ENCODE data around the gene ACSF3. TPM values are rescaled to one million over a fixed set of nuclear protein-coding genes. Genes with fewer than 3 reads are reported as not detected.
"Not testable (repeated sequence)": the region's sequence is repeated elsewhere in the genome, so short reads cannot be mapped to it uniquely, and the experiment has no call there.

ACSF3 gene
- total RNA-seq, 1 experiment from 2014 or later: 54.9 TPM

DNA sequence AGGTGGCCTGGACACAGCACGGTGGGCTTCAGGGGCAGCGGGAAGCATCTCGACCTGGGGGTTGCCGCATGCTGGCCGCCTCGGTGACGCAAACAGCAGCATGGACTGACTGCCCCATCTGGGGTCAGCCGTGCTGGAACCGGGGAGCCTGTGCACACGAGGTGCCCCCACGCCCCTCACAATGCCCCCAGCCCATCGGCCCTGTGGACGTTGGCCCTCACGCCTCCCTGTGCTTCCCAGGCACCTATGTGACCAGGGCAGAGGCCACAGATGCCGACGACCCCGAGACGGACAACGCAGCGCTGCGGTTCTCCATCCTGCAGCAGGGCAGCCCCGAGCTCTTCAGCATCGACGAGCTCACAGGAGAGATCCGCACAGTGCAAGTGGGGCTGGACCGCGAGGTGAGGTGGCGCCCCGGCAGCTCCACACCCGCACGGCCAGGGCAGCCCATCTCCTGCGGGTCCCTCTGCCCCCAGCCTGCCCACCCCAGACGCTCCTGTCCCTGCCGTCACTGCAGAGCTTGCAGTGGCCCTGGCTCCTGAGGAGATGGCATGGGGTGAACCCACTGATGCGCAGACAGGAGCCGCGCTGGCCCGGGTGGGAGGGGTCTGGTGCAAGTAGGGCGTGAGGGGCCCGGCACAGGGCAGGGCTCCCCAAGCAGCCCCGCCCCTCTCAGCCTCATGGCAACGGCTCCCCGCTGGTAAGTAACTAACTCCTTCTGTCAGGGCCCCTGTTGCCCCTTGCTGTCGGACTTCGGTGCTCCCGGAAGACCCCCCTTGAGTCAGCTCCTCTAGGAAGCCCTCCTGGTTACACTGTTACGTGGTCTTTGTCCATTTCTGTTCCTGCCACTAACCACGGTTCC lies 91.5 kb downstream of the ACSF3 start:
- intact Hi-C loops (cut with micrococcal nuclease; ENCODE audit: unreplicated experiment): no loop called here
- TF ChIP-seq, protein P1, sequence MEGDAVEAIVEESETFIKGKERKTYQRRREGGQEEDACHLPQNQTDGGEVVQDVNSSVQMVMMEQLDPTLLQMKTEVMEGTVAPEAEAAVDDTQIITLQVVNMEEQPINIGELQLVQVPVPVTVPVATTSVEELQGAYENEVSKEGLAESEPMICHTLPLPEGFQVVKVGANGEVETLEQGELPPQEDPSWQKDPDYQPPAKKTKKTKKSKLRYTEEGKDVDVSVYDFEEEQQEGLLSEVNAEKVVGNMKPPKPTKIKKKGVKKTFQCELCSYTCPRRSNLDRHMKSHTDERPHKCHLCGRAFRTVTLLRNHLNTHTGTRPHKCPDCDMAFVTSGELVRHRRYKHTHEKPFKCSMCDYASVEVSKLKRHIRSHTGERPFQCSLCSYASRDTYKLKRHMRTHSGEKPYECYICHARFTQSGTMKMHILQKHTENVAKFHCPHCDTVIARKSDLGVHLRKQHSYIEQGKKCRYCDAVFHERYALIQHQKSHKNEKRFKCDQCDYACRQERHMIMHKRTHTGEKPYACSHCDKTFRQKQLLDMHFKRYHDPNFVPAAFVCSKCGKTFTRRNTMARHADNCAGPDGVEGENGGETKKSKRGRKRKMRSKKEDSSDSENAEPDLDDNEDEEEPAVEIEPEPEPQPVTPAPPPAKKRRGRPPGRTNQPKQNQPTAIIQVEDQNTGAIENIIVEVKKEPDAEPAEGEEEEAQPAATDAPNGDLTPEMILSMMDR (IDR thresholded peaks at IDR 0.05; ENCODE audit: unreplicated experiment): no peak
- Mint-ChIP-seq H3K4me1 (ENCODE audit: low read depth, unreplicated experiment) (no peaks in the 10 kb centered on the region), H3K4me3 (ENCODE audit: low read depth, unreplicated experiment) (no peak overlapping the region), H3K27ac (ENCODE audit: unreplicated experiment) (no peak overlapping the region), H3K27me3 (ENCODE audit: unreplicated experiment) (peaks cover 80% of the 10 kb centered on the region), H3K36me3 (ENCODE audit: insufficient read depth, unreplicated experiment) (peaks cover 15% of the 10 kb centered on the region), H3K9me3 (ENCODE audit: low read depth, unreplicated experiment) (no peaks in the 10 kb centered on the region)
- no TSS peak for BruUV-seq (replicated peaks)
- DNase-seq: no peak
- CTCF ChIA-PET: no interaction called here

DNA sequence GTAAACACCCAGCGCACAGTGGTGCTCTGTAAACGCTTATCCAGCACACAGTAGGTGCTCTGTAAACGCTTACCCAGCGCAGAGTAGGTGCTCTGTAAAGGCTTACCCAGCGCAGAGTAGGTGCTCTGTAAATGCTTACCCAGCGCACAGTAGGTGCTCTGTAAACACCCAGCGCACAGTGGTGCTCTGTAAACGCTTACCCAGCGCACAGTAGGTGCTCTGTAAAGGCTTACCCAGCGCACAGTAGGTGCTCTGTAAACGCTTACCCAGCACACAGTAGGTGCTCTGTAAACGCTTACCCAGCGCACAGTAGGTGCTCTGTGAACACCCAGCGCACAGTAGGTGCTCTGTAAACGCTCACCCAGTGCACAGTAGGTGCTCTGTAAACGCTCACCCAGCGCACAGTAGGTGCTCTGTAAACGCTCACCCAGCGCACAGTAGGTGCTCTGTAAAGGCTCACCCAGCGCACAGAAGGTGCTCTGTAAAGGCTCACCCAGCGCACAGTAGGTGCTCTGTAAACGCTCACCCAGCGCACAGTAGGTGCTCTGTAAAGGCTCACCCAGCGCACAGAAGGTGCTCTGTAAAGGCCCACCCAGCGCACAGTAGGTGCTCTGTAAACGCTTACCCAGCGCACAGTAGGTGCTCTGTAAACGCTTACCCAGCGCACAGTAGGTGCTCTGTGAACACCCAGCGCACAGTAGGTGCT lies 92.4 kb downstream of the ACSF3 start:
- H3K9me3 Mint-ChIP-seq (ENCODE audit: low read depth, unreplicated experiment); H3K4me1 Mint-ChIP-seq (ENCODE audit: low read depth, unreplicated experiment); BruUV-seq (replicated peaks); intact Hi-C loops (cut with micrococcal nuclease; ENCODE audit: unreplicated experiment); DNase-seq; H3K27ac Mint-ChIP-seq (ENCODE audit: unreplicated experiment); CTCF ChIA-PET; H3K4me3 Mint-ChIP-seq (ENCODE audit: low read depth, unreplicated experiment): not testable (repeated sequence)
- H3K36me3 Mint-ChIP-seq (ENCODE audit: insufficient read depth, unreplicated experiment): peaks cover 15% of the 10 kb centered on the region
- H3K27me3 Mint-ChIP-seq (ENCODE audit: unreplicated experiment): peaks cover 84% of the 10 kb centered on the region

- Mint-ChIP-seq H3K36me3 (ENCODE audit: insufficient read depth, unreplicated experiment) (peaks cover 15% of the 10 kb centered on the region), H3K27me3 (ENCODE audit: unreplicated experiment) (peaks cover 83% of the 10 kb centered on the region)
- H3K4me1 Mint-ChIP-seq (ENCODE audit: low read depth, unreplicated experiment); BruUV-seq (replicated peaks); H3K9me3 Mint-ChIP-seq (ENCODE audit: low read depth, unreplicated experiment); DNase-seq; intact Hi-C loops (cut with micrococcal nuclease; ENCODE audit: unreplicated experiment); H3K27ac Mint-ChIP-seq (ENCODE audit: unreplicated experiment); H3K4me3 Mint-ChIP-seq (ENCODE audit: low read depth, unreplicated experiment): not testable (repeated sequence)
- CTCF ChIA-PET: interaction anchor here (1.3 kb wide), 1 partner anchor 15 kb away, joined by 3 read pairs; the partner anchor contains the start of gene CDH15
Observed at GRCh38 chr16:89186593-89187031, 93.0 kb downstream of the ACSF3 start.

DNA sequence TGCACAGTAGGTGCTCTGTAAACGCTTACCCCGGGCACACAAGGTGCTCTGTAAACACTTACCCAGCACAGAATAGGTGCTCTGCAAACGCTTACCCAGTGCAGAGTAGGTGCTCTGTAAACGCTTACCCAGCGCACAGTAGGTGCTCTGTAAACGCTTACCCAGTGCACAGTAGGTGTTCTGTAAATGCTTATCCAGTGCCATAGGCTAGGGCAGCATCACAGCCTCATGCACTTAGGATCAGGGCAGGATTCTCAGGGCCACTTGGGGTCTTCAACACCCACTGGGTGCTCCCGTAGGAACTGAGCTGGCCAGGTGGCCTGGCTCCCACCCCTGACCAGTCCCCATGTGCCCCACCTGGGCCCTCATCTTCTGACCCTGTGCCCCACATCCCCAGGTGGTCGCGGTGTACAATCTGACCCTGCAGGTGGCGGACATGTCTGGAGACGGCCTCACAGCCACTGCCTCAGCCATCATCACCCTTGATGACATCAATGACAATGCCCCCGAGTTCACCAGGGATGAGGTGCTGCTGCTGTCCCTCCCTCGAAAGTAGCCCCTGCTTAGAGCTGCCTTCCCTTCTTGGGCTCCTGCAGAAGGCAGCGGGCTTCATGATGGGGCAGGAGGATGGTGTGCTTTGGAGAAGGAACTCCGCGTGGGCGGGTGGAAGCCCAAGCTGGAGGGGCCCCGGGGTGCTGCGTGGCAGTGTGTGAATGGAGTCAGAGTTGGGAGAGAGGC lies 93.5 kb downstream of the ACSF3 start:
- Mint-ChIP-seq H3K36me3 (ENCODE audit: insufficient read depth, unreplicated experiment) (peaks cover 15% of the 10 kb centered on the region), H3K4me1 (ENCODE audit: low read depth, unreplicated experiment) (no peaks in the 10 kb centered on the region), H3K27me3 (ENCODE audit: unreplicated experiment) (peaks cover 77% of the 10 kb centered on the region), H3K9me3 (ENCODE audit: low read depth, unreplicated experiment) (no peaks in the 10 kb centered on the region), H3K27ac (ENCODE audit: unreplicated experiment) (peak overlapping the region; percentile 61), H3K4me3 (ENCODE audit: low read depth, unreplicated experiment) (no peak overlapping the region)
- TF ChIP-seq, protein P1 (IDR thresholded peaks at IDR 0.05; ENCODE audit: unreplicated experiment): no peak
- CTCF ChIA-PET: interaction anchor here (0.6 to 1.3 kb wide), 2 partner anchors 7 to 16 kb away, joined by 3 read pairs; partner anchors contain the start of gene CDH15
- DNase-seq: no peak
- intact Hi-C loops (cut with micrococcal nuclease; ENCODE audit: unreplicated experiment): no loop called here
- BruUV-seq (replicated peaks): no TSS peak

Data from Calu3 (cell line).